Measurements from ENCODE around the gene DKC1.

DNA sequence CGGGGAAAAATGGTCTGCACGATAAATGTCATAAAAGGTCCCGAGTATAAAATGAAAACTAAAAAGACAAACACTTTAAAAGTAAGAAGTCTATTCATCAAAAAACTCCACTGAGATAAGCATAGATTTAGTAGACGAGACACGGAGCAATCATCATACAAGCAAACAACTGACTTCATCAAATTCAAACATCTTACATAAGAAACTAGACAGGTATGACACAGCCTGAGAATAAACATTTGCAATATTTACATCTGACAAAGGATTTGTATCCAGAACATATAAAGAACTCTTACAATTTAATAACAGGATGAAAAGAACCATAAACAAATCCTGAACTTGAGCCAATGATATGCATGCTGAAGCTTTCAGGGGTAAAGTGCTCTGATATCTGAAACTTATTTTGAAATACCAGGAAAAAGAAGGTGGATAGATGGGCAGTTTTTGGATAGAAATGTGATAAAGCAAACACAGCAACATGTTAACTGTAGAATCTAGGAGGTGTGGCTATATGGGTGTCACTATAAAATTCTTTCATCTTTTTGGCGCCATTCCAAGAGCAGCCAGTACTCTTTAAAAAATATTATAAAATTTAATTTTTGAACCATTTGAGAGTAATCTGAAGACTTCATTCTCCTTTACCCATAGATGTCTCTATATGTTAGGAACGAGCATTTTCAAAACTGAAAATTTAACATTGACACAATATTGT lies 30.6 kb downstream of the DKC1 start:
- TF ChIP-seq, protein P1, sequence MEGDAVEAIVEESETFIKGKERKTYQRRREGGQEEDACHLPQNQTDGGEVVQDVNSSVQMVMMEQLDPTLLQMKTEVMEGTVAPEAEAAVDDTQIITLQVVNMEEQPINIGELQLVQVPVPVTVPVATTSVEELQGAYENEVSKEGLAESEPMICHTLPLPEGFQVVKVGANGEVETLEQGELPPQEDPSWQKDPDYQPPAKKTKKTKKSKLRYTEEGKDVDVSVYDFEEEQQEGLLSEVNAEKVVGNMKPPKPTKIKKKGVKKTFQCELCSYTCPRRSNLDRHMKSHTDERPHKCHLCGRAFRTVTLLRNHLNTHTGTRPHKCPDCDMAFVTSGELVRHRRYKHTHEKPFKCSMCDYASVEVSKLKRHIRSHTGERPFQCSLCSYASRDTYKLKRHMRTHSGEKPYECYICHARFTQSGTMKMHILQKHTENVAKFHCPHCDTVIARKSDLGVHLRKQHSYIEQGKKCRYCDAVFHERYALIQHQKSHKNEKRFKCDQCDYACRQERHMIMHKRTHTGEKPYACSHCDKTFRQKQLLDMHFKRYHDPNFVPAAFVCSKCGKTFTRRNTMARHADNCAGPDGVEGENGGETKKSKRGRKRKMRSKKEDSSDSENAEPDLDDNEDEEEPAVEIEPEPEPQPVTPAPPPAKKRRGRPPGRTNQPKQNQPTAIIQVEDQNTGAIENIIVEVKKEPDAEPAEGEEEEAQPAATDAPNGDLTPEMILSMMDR (IDR thresholded peaks at IDR 0.05): no peak
- no peak for TF ChIP-seq POLR2AphosphoS5 (IDR thresholded peaks at IDR 0.05)
